ENCODE data around the gene IRF2BP2. TPM values are rescaled to one million over a fixed set of nuclear protein-coding genes. Genes with fewer than 3 reads are reported as not detected.

IRF2BP2 gene
- total and polyA plus RNA-seq, 10 of the 15 experiments (the other 5 are each of a cell fraction or from before 2014, with no cell fraction given) = 7.5 to 114 (median 52.3) TPM

DNA sequence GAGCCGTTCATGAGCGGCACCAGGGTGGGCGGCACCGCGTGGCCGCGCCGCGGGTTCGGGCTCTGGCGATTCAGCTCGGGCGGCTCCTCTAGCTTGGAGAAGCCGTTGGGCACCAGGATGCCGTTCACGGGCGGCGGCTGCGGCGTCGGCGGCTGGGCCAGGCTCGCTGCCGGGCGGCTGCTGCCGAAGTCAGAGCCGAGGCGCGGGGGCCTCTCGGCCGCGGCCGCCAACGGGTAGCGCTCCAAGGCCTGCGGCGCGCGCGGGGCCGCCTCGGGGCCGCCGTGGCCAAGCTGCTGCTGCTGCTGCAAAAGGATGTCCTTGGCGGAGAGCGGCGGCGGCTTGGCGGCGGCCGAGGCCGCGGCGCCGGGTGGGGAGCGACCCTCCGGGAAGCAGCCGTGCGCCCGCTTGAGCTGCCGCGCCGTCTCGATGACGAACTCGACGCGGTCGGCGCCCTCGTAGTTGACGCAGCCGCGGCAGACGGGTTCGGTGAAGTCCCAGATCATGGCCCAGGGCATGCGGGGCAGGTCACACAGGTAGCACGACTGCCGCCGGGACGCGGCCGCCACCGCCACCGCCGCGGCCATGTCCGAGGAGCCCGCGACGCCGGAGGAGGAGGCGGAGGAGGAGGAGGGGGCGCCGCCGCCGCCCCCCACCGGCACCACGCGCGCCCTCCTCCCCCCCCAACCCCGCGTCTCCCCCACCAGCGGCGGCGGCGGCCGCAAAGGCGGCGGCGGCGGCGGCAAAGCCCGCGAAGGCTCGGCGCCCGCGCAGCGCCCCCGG lies 877 bp downstream of the IRF2BP2 start (continued):
- TF ChIP-seq, protein P1, sequence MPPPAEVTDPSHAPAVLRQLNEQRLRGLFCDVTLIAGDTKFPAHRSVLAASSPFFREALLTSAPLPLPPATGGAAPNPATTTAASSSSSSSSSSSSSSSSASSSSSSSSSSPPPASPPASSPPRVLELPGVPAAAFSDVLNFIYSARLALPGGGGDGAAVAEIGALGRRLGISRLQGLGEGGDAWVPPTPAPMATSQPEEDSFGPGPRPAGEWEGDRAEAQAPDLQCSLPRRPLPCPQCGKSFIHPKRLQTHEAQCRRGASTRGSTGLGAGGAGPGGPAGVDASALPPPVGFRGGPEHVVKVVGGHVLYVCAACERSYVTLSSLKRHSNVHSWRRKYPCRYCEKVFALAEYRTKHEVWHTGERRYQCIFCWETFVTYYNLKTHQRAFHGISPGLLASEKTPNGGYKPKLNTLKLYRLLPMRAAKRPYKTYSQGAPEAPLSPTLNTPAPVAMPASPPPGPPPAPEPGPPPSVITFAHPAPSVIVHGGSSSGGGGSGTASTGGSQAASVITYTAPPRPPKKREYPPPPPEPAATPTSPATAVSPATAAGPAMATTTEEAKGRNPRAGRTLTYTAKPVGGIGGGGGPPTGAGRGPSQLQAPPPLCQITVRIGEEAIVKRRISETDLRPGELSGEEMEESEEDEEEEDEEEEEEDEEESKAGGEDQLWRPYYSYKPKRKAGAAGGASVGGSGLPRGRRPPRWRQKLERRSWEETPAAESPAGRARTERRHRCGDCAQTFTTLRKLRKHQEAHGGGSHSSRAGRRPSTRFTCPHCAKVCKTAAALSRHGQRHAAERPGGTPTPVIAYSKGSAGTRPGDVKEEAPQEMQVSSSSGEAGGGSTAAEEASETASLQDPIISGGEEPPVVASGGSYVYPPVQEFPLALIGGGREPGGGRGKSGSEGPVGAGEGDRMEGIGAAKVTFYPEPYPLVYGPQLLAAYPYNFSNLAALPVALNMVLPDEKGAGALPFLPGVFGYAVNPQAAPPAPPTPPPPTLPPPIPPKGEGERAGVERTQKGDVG (CRISPR knock-in tag; IDR thresholded peaks at IDR 0.05) = no peak
- TF ChIP-seq BRCA1 (IDR thresholded peaks at IDR 0.05; ENCODE audit: low read depth, low read length) = no peak
- no peak for TF ChIP-seq YBX1 (IDR thresholded peaks at IDR 0.05)
- no peak for TF ChIP-seq WRNIP1 (IDR thresholded peaks at IDR 0.05; ENCODE audit: borderline replicate concordance, low read depth, low read length)
- TF ChIP-seq, protein P2, sequence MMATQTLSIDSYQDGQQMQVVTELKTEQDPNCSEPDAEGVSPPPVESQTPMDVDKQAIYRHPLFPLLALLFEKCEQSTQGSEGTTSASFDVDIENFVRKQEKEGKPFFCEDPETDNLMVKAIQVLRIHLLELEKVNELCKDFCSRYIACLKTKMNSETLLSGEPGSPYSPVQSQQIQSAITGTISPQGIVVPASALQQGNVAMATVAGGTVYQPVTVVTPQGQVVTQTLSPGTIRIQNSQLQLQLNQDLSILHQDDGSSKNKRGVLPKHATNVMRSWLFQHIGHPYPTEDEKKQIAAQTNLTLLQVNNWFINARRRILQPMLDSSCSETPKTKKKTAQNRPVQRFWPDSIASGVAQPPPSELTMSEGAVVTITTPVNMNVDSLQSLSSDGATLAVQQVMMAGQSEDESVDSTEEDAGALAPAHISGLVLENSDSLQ (IDR thresholded peaks at IDR 0.05) = no peak
- no peak for TF ChIP-seq IKZF2 (IDR thresholded peaks at IDR 0.05)
- TF ChIP-seq JUNB (IDR thresholded peaks at IDR 0.05) = no peak
- TF ChIP-seq SMC3 (IDR thresholded peaks at IDR 0.05; ENCODE audit: borderline replicate concordance, low read length) = no peak
- TF ChIP-seq SRF (IDR thresholded peaks at IDR 0.05; ENCODE audit: low read depth in 2 of 2, low read length in 2 of 2) = no peak
- no peak for TF ChIP-seq CREB1 (IDR thresholded peaks at IDR 0.05; ENCODE audit: low read depth)
- TF ChIP-seq ZSCAN29 (IDR thresholded peaks at IDR 0.05) = peak; percentile 43; the same call in 1 of the 2 replicates
- TF ChIP-seq, protein P3, sequence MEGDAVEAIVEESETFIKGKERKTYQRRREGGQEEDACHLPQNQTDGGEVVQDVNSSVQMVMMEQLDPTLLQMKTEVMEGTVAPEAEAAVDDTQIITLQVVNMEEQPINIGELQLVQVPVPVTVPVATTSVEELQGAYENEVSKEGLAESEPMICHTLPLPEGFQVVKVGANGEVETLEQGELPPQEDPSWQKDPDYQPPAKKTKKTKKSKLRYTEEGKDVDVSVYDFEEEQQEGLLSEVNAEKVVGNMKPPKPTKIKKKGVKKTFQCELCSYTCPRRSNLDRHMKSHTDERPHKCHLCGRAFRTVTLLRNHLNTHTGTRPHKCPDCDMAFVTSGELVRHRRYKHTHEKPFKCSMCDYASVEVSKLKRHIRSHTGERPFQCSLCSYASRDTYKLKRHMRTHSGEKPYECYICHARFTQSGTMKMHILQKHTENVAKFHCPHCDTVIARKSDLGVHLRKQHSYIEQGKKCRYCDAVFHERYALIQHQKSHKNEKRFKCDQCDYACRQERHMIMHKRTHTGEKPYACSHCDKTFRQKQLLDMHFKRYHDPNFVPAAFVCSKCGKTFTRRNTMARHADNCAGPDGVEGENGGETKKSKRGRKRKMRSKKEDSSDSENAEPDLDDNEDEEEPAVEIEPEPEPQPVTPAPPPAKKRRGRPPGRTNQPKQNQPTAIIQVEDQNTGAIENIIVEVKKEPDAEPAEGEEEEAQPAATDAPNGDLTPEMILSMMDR (IDR thresholded peaks at IDR 0.05 in 2 of 3, conservative IDR thresholded peaks at IDR 0.05 in 1 of 3; ENCODE audit: control insufficient read depth in 2 of 3, extremely low read depth in 1 of 3, insufficient read depth in 1 of 3, low read depth in 3 of 3, low read length in 3 of 3) = no peak
- no peak for TF ChIP-seq SREBF2 (IDR thresholded peaks at IDR 0.05; ENCODE audit: low read length)
- peak; percentile 27; the same call in 1 of the 2 replicates for TF ChIP-seq ZNF207 (IDR thresholded peaks at IDR 0.05; ENCODE audit: borderline replicate concordance)
- TF ChIP-seq, protein P4, sequence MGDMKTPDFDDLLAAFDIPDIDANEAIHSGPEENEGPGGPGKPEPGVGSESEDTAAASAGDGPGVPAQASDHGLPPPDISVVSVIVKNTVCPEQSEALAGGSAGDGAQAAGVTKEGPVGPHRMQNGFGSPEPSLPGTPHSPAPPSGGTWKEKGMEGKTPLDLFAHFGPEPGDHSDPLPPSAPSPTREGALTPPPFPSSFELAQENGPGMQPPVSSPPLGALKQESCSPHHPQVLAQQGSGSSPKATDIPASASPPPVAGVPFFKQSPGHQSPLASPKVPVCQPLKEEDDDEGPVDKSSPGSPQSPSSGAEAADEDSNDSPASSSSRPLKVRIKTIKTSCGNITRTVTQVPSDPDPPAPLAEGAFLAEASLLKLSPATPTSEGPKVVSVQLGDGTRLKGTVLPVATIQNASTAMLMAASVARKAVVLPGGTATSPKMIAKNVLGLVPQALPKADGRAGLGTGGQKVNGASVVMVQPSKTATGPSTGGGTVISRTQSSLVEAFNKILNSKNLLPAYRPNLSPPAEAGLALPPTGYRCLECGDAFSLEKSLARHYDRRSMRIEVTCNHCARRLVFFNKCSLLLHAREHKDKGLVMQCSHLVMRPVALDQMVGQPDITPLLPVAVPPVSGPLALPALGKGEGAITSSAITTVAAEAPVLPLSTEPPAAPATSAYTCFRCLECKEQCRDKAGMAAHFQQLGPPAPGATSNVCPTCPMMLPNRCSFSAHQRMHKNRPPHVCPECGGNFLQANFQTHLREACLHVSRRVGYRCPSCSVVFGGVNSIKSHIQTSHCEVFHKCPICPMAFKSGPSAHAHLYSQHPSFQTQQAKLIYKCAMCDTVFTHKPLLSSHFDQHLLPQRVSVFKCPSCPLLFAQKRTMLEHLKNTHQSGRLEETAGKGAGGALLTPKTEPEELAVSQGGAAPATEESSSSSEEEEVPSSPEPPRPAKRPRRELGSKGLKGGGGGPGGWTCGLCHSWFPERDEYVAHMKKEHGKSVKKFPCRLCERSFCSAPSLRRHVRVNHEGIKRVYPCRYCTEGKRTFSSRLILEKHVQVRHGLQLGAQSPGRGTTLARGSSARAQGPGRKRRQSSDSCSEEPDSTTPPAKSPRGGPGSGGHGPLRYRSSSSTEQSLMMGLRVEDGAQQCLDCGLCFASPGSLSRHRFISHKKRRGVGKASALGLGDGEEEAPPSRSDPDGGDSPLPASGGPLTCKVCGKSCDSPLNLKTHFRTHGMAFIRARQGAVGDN (IDR thresholded peaks at IDR 0.05) = peak; percentile 88
- TF ChIP-seq HDAC6 (IDR thresholded peaks at IDR 0.05; ENCODE audit: unreplicated experiment) = no peak
- peak; percentile 76 for TF ChIP-seq YY1 (IDR thresholded peaks at IDR 0.05; ENCODE audit: low read depth, low read length)
- peak; percentile 32; the same call in 1 of the 2 replicates for TF ChIP-seq SMARCA5 (IDR thresholded peaks at IDR 0.05)
- no peak for TF ChIP-seq SPI1 (IDR thresholded peaks at IDR 0.05; ENCODE audit: borderline replicate concordance, insufficient read depth, low read depth, low read length)
- TF ChIP-seq SUZ12 (IDR thresholded peaks at IDR 0.05; ENCODE audit: unreplicated experiment) = no peak
